Measurements from ENCODE around the gene ITGA11.

DNA sequence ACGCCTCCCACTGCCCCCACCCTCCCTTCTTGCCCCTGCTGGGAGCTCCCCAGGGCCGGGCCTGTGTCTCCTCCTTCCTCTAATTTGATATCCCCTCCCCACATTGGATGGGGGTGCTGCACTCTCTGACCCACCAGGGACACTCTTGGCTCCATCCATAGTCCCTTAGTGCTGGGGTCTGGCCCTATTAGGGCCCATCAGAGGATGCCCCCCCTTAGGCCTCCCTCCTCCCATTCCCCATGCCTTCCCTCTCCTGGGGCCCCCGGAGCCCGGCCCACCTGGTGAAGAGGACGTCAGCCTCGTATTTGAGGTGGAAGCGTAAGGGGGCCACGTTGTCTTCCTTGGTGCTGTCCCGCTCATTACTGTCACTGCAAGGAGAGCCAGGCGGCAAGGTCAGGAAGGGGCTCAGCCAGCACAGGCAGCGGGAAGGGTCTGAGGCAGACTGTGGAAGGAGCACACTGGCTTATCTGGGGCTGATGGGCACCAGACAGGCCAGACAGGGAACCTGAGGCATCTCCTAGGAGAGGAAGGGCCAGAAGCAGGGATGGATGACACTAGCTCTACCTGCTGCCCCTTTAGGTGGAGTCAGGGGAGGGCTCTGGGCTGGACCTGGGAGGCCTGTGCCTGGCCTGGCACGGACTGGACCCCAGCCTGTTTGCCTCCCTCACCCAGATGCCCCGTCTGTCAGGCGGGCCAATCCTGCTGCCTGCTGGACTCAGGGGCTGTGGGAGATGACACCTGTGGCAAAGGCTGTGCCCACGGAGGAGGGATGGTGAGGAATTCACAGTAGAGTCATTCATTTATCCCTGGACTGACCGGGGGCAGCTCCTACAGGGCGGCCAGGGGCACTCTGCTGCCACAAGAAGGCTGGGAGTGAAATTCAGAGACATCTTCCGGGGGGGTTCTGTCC, 118.2 kb downstream of the ITGA11 start:
- TF ChIP-seq MAZ (IDR thresholded peaks at IDR 0.05; ENCODE audit: borderline replicate concordance, low read depth, low read length) (no peak), CTCF (conservative IDR thresholded peaks at IDR 0.05; ENCODE audit: low read depth, low read length) (no peak), RCOR1 (IDR thresholded peaks at IDR 0.05; ENCODE audit: insufficient replicate concordance, low read length) (no peak), RAD21 (IDR thresholded peaks at IDR 0.05; ENCODE audit: low read length) (no peak), USF2 (IDR thresholded peaks at IDR 0.05; ENCODE audit: low read depth, low read length) (no peak), CEBPB (IDR thresholded peaks at IDR 0.05; ENCODE audit: low read depth, low read length) (no peak), SMC3 (IDR thresholded peaks at IDR 0.05; ENCODE audit: low read depth, low read length) (no peak), POLR2A (IDR thresholded peaks at IDR 0.05; ENCODE audit: low read depth, low read length) (no peak), RFX5 (IDR thresholded peaks at IDR 0.05; ENCODE audit: low read depth, low read length) (no peak), FOS (IDR thresholded peaks at IDR 0.05; ENCODE audit: low read depth, low read length) (no peak), MAFK (IDR thresholded peaks at IDR 0.05; ENCODE audit: low read depth, low read length) (no peak)
- TF ChIP-seq, protein P1, sequence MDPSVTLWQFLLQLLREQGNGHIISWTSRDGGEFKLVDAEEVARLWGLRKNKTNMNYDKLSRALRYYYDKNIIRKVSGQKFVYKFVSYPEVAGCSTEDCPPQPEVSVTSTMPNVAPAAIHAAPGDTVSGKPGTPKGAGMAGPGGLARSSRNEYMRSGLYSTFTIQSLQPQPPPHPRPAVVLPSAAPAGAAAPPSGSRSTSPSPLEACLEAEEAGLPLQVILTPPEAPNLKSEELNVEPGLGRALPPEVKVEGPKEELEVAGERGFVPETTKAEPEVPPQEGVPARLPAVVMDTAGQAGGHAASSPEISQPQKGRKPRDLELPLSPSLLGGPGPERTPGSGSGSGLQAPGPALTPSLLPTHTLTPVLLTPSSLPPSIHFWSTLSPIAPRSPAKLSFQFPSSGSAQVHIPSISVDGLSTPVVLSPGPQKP (IDR thresholded peaks at IDR 0.05; ENCODE audit: borderline replicate concordance, low read depth, low read length) = no peak

Data from IMR-90 (cell line).